22Rv1 (cell line): ENCODE measurements around the gene VPS41.

Source experiments
- CTCF ChIP-seq: fragments of 450-650 bp; IDR thresholded peaks from 2 replicates; pipeline ENCODE4 v1.5.1; 2017; ENCODE audit warnings: mild to moderate bottlenecking
- ZFX ChIP-seq: fragments of 450-650 bp; IDR thresholded peaks from 2 replicates; pipeline ENCODE4 v1.6.1; 2017; ENCODE audit warnings: antibody characterized with exemption, borderline replicate concordance

GRCh38 chr7:38822549-38822948, 86.4 kb downstream of the VPS41 start:
- no peak for TF ChIP-seq CTCF
- TF ChIP-seq ZFX, result no peak
